SK-N-SH (cell line): ENCODE data around the gene GALK1. TPM values are rescaled to one million over a fixed set of nuclear protein-coding genes. Genes with fewer than 3 reads are reported as not detected.
"Not testable (repeated sequence)": the region's sequence is repeated elsewhere in the genome, so short reads cannot be mapped to it uniquely, and the experiment has no call there.

ENCODE experiments used
- CTCF ChIA-PET: fragments of 300-600, 350-600 bp; formaldehyde crosslinking; extraction: SDS; loops from one replicate; lab custom pipeline; 2021; lab: Yijun Ruan, JAX
- POLR2A ChIA-PET: fragments of 350-600 bp; sonication (Branson Sonifier 250); formaldehyde crosslinking; extraction: SDS; loops from one replicate; lab custom pipeline; 2020; ENCODE audit warnings: antibody characterized with exemption, inconsistent platforms; lab: Yijun Ruan, JAX
- DNase-seq: peaks from one replicate; pipeline ENCODE4 v3.0.0; 2012
- H2AFZ ChIP-seq: fragments of 200-600 bp; sonication (generic); 2 replicates; pipeline ENCODE4 v1.8.1; 2016; ENCODE audit warnings: antibody characterized with exemption, mild to moderate bottlenecking, low read depth
- H3F3A ChIP-seq: fragments of 200-600 bp; sonication (generic); replicated peaks from 2 replicates; pipeline ENCODE3; 2016; ENCODE audit warnings: antibody characterized with exemption, mild to moderate bottlenecking; ENCODE audit not compliant: insufficient read depth
- H3K27ac ChIP-seq, 2 experiments: fragments of 200-500 bp in 1 of 2; fragments of 200-600 bp in 1 of 2; sonication (Bioruptor generic) in 1 of 2; sonication (generic), shearing (Covaris generic) in 1 of 2; 2 replicates each; pipeline versions ENCODE4 v1.5.1 to v1.6.1; 2014 to 2016; ENCODE audit warnings: low read depth in 2 of 2, inconsistent platforms in 1 of 2, low read length in 1 of 2, mild to moderate bottlenecking in 1 of 2, mixed read lengths in 1 of 2
- H3K27me3 ChIP-seq: fragments of 200-600 bp; sonication (generic), shearing (Covaris generic); 2 replicates; pipeline ENCODE4 v1.6.1; 2016; ENCODE audit warnings: mixed run types; ENCODE audit not compliant: insufficient read depth
- H3K36me3 ChIP-seq, 2 experiments: fragments of 200-500 bp in 1 of 2; fragments of 200-600 bp in 1 of 2; sonication (Bioruptor generic) in 1 of 2; sonication (generic) in 1 of 2; replicated peaks in 1 of 2; 2 replicates each; pipeline versions ENCODE3 to v1.5.1; 2014 to 2016; ENCODE audit warnings: low read length in 1 of 2, mild to moderate bottlenecking in 1 of 2; ENCODE audit not compliant: insufficient read depth in 2 of 2, control insufficient read depth in 1 of 2
- H3K4me1 ChIP-seq, 2 experiments: fragments of 200-500 bp in 1 of 2; fragments of 200-600 bp in 1 of 2; sonication (Bioruptor generic) in 1 of 2; sonication (generic), shearing (Covaris generic) in 1 of 2; 2 replicates each; pipeline versions ENCODE4 v1.5.1 to v1.6.1; 2014 to 2016; ENCODE audit warnings: low read depth in 1 of 2, low read length in 1 of 2, mixed run types in 1 of 2; ENCODE audit not compliant: insufficient read depth in 2 of 2, control insufficient read depth in 1 of 2
- H3K4me2 ChIP-seq: fragments of 200-600 bp; sonication (generic), shearing (Covaris generic); 2 replicates; pipeline ENCODE4 v1.6.1; 2017; ENCODE audit warnings: mixed run types
- H3K4me3 ChIP-seq, 2 experiments: fragments of 200-500 bp in 1 of 2; fragments of 200-600 bp in 1 of 2; sonication (Bioruptor generic) in 1 of 2; sonication (generic), shearing (Covaris generic) in 1 of 2; 2 replicates each; pipeline versions ENCODE4 v1.5.1 to v1.8.1; 2014 to 2016; ENCODE audit warnings: low read depth in 2 of 2, inconsistent platforms in 1 of 2, low read length in 1 of 2, mild to moderate bottlenecking in 1 of 2, mixed read lengths in 1 of 2, moderate library complexity in 1 of 2
- H3K79me2 ChIP-seq: fragments of 200-600 bp; sonication (generic); 2 replicates; pipeline ENCODE4 v1.8.1; 2017; ENCODE audit warnings: mild to moderate bottlenecking; ENCODE audit not compliant: insufficient read depth
- H3K9ac ChIP-seq: fragments of 200-600 bp; sonication (generic); 2 replicates; pipeline ENCODE4 v1.6.1; 2017; ENCODE audit warnings: mixed run types
- H3K9me2 ChIP-seq: fragments of 200-600 bp; sonication (generic); 2 replicates; pipeline ENCODE4 v1.6.1; 2017; ENCODE audit warnings: mixed run types
- H3K9me3 ChIP-seq: fragments of 200-600 bp; sonication (generic); 2 replicates; pipeline ENCODE4 v1.6.1; 2017; ENCODE audit warnings: mixed run types, mild to moderate bottlenecking, moderate library complexity
- H4K20me1 ChIP-seq: fragments of 200-600 bp; sonication (generic); 2 replicates; pipeline ENCODE4 v1.6.1; 2017; ENCODE audit warnings: mild to moderate bottlenecking, mixed run types; ENCODE audit not compliant: insufficient read depth
- EZH2phosphoT487 ChIP-seq: fragments of 200-600 bp; sonication (generic); IDR thresholded peaks from 2 replicates; pipeline ENCODE4 v1.6.1; 2017; ENCODE audit warnings: low read depth, mixed run types, mild to moderate bottlenecking, antibody characterized with exemption, moderate library complexity, borderline replicate concordance
- JUND ChIP-seq: IDR thresholded peaks from 2 replicates; pipeline ENCODE4 v1.4.0; 2012
- POLR2AphosphoS5 ChIP-seq: IDR thresholded peaks from 2 replicates; pipeline ENCODE4 v1.6.1; 2012; ENCODE audit warnings: low read depth, low read length
- WGBS: methylation state at CpG from one replicate; pipeline ENCODE4 v1.1.6; 2017; ENCODE audit warnings: low lambda C conversion rate; 5-methylcytosine and 5-hydroxymethylcytosine counted together
- polyA plus RNA-seq, 3 experiments: library from polyadenylated mRNA; depleted of rRNA; stranded (reverse); fragments of >200 nt; gene quantifications; 2 replicates each; pipeline ENCODE4 v1.2.3, GENCODE V29; 2012
- TF ChIP-seq, protein P1 (sequence below): IDR thresholded peaks from 2 replicates; pipeline ENCODE4; 2012
- TF ChIP-seq, protein P2 (sequence below): fragments of 200-600 bp; sonication (generic); IDR thresholded peaks from 2 replicates; pipeline ENCODE4 v1.6.1; 2017; ENCODE audit warnings: antibody characterized with exemption, mild to moderate bottlenecking, moderate library complexity
- TF ChIP-seq, protein P3 (sequence below): IDR thresholded peaks from 2 replicates; pipeline ENCODE4 v1.4.0; 2012; ENCODE audit warnings: low read depth, borderline replicate concordance
- TF ChIP-seq, protein P4 (sequence below): IDR thresholded peaks from 2 replicates; pipeline ENCODE4 v1.6.1; 2012; ENCODE audit warnings: mild to moderate bottlenecking, low read depth, low read length, moderate library complexity

Gene GALK1
- polyA plus RNA-seq, 1 of the 3 experiments (the other 2 are of a cell fraction), result 36.5 TPM

DNA sequence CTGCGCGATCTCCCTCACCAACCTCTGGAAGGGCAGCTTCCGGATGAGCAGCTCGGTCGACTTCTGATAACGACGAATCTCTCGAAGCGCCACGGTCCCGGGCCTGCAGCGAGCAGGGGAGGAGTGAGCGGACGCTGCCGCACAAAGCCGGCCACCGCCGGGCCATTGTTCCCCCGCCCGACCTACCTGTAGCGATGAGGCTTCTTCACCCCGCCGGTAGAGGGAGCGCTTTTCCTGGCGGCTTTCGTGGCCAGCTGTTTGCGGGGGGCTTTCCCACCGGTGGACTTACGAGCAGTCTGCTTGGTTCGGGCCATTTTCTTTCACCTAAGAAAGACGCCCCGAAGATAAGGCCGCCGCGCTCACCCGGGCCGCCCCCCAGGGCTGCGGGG, 13.9 kb upstream of the GALK1 start:
- CTCF ChIA-PET, result interaction anchor here (0.8 to 11.7 kb wide), 11 partner anchors 9 to 145 kb away, joined by 3 to 121 read pairs (median 5); partner anchors contain the start of genes GALK1 and SMIM5
- Histone ChIP-seq H3K36me3 (peaks cover 27 to 31% of the 10 kb centered on the region in 2 experiments), H3K9me2 (no peaks in the 10 kb centered on the region), H3K9ac (peak overlapping the region; percentile 97), H3K9me3 (no peaks in the 10 kb centered on the region), H3K4me1 (peaks cover 14 to 21% of the 10 kb centered on the region in 2 experiments), H3K27me3 (no peaks in the 10 kb centered on the region), H4K20me1 (peaks cover 55% of the 10 kb centered on the region), H3K79me2 (peaks cover 32% of the 10 kb centered on the region), H3K4me3 (peak overlapping the region; percentile 90 to 94), H3K4me2 (peak overlapping the region; percentile 82), H3F3A (peaks cover 60% of the 10 kb centered on the region), H3K27ac (peak overlapping the region; percentile 97), H2AFZ (no peak overlapping the region)
- TF ChIP-seq JUND (no peak), EZH2phosphoT487 (no peak), POLR2AphosphoS5 (peak; percentile 5; the same call in 1 of the 2 replicates)
- TF ChIP-seq, protein P1, sequence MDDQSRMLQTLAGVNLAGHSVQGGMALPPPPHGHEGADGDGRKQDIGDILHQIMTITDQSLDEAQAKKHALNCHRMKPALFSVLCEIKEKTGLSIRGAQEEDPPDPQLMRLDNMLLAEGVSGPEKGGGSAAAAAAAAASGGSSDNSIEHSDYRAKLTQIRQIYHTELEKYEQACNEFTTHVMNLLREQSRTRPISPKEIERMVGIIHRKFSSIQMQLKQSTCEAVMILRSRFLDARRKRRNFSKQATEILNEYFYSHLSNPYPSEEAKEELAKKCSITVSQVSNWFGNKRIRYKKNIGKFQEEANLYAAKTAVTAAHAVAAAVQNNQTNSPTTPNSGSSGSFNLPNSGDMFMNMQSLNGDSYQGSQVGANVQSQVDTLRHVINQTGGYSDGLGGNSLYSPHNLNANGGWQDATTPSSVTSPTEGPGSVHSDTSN, result peak; percentile 7; the same call in 1 of the 2 replicates
- TF ChIP-seq, protein P2, sequence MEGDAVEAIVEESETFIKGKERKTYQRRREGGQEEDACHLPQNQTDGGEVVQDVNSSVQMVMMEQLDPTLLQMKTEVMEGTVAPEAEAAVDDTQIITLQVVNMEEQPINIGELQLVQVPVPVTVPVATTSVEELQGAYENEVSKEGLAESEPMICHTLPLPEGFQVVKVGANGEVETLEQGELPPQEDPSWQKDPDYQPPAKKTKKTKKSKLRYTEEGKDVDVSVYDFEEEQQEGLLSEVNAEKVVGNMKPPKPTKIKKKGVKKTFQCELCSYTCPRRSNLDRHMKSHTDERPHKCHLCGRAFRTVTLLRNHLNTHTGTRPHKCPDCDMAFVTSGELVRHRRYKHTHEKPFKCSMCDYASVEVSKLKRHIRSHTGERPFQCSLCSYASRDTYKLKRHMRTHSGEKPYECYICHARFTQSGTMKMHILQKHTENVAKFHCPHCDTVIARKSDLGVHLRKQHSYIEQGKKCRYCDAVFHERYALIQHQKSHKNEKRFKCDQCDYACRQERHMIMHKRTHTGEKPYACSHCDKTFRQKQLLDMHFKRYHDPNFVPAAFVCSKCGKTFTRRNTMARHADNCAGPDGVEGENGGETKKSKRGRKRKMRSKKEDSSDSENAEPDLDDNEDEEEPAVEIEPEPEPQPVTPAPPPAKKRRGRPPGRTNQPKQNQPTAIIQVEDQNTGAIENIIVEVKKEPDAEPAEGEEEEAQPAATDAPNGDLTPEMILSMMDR, result peak; percentile 72
- TF ChIP-seq, protein P3, sequence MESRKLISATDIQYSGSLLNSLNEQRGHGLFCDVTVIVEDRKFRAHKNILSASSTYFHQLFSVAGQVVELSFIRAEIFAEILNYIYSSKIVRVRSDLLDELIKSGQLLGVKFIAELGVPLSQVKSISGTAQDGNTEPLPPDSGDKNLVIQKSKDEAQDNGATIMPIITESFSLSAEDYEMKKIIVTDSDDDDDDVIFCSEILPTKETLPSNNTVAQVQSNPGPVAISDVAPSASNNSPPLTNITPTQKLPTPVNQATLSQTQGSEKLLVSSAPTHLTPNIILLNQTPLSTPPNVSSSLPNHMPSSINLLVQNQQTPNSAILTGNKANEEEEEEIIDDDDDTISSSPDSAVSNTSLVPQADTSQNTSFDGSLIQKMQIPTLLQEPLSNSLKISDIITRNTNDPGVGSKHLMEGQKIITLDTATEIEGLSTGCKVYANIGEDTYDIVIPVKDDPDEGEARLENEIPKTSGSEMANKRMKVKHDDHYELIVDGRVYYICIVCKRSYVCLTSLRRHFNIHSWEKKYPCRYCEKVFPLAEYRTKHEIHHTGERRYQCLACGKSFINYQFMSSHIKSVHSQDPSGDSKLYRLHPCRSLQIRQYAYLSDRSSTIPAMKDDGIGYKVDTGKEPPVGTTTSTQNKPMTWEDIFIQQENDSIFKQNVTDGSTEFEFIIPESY, result no peak
- TF ChIP-seq, protein P4, sequence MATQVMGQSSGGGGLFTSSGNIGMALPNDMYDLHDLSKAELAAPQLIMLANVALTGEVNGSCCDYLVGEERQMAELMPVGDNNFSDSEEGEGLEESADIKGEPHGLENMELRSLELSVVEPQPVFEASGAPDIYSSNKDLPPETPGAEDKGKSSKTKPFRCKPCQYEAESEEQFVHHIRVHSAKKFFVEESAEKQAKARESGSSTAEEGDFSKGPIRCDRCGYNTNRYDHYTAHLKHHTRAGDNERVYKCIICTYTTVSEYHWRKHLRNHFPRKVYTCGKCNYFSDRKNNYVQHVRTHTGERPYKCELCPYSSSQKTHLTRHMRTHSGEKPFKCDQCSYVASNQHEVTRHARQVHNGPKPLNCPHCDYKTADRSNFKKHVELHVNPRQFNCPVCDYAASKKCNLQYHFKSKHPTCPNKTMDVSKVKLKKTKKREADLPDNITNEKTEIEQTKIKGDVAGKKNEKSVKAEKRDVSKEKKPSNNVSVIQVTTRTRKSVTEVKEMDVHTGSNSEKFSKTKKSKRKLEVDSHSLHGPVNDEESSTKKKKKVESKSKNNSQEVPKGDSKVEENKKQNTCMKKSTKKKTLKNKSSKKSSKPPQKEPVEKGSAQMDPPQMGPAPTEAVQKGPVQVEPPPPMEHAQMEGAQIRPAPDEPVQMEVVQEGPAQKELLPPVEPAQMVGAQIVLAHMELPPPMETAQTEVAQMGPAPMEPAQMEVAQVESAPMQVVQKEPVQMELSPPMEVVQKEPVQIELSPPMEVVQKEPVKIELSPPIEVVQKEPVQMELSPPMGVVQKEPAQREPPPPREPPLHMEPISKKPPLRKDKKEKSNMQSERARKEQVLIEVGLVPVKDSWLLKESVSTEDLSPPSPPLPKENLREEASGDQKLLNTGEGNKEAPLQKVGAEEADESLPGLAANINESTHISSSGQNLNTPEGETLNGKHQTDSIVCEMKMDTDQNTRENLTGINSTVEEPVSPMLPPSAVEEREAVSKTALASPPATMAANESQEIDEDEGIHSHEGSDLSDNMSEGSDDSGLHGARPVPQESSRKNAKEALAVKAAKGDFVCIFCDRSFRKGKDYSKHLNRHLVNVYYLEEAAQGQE, result no peak; the same call in 1 of the 2 replicates
- no peak for DNase-seq
- POLR2A ChIA-PET, result interaction anchor here (0.9 to 7.6 kb wide), 6 partner anchors 8 to 115 kb away, joined by 4 to 161 read pairs (median 35); partner anchors contain the start of genes GALK1 and UNC13D
- under 1% methylated on average over 31 of the region's 38 CpGs for WGBS

DNA sequence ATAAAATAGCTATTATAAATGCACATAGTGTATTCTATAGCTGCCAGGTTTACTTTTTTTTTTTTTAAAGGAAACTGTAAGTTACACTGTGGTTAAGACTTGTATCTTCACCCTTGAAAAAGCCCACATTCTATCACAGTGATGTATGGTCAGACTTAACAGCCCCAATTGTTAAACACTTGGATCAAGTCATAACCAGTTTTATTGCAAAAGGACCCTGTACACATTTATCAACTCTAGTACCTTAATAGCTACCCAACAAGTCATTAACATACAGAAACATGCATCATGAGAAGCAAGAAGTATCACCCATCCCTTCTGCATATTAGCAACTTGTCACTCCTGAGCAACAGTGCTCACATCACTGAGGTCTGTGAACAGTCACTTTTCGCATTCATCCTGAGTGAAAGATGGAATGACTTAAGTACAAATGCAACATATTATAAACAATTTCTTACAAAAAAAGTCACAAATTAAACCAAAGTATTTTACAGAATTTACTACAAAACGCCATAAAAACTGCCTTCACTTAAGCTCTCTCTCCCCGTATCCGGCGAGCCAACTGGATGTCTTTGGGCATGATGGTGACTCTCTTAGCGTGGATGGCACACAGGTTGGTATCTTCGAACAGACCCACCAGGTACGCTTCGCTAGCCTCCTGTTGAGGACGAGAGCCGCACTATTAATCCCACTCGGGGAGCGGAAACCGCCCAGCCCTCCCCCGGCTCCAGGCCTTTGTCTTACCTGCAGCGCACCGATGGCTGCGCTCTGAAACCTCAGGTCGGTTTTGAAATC, 13.3 kb upstream of the GALK1 start:
- Histone ChIP-seq H3K27ac (peak overlapping the region in 1 of 2 experiments; percentile 97; a peak in 3 of 4 replicates), H3K4me1 (peaks cover 9 to 16% of the 10 kb centered on the region in 2 experiments; a peak in 3 of 4 replicates), H3F3A (peaks cover 54% of the 10 kb centered on the region), H4K20me1 (peaks cover 55% of the 10 kb centered on the region), H3K9ac (peak overlapping the region; percentile 97), H3K4me2 (peak overlapping the region; percentile 82), H3K4me3 (peak overlapping the region; percentile 90 to 94), H3K36me3 (peaks cover 27 to 31% of the 10 kb centered on the region in 2 experiments), H3K79me2 (peaks cover 32% of the 10 kb centered on the region)
- not testable (repeated sequence) for H3K9me2 ChIP-seq, H3K27me3 ChIP-seq, H3K9me3 ChIP-seq, H2AFZ ChIP-seq
- peak; percentile 32 for DNase-seq
- CTCF ChIA-PET, result interaction anchor here (0.8 to 11.7 kb wide), 12 partner anchors 9 to 145 kb away, joined by 3 to 121 read pairs (median 5); partner anchors contain the start of genes GALK1 and SMIM5
- 2% methylated on average over 19 of the region's 19 CpGs for WGBS
- POLR2A ChIA-PET, result interaction anchor here (0.9 to 7.6 kb wide), 9 partner anchors 8 to 116 kb away, joined by 3 to 161 read pairs (median 31); partner anchors contain the start of genes GALK1, UNC13D and WBP2
